ENCODE results near the gene PLA2G12A. TPM values are rescaled to one million over a fixed set of nuclear protein-coding genes. Genes with fewer than 3 reads are reported as not detected.

PLA2G12A gene
- total RNA-seq, 6 donors from 2014 or later, result 8.4 to 34.2 (median 24.1) TPM

DNA sequence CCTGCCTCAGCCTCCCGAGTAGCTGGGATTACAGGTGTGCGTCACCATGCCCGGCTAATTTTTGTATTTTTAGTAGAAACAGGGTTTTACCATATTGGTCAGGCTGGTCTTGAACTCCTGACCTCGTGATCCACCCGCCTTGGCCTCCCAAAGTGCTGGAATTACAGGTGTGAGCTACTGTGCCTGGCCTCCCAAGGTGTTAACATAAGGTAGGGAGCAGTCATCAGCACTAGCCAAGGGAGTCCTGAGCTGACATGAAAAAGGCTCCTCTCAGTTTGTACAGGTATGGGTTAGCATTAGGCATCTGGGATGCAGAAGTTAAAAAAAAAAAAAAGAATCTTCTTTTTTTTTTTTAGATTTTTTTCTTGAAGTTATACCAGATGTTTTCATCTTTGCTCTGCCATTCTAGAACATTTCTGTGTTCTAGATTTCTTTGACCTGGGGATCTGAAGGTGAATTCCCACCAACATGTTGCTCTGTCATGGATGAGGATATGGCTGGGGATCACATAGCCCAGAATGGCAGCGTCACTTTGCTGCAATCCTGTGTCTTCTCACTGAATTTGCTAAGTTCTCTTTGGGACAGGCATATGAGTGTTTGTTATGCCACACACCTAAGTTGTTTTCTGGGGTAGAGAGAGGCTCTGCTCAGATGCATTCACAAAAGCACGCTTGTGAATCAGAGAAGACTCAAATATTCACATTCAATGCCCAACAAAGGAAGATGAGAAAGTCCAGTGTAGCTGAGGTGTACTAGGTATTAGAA lies 24.4 kb upstream of the PLA2G12A start:
- TF ChIP-seq, protein P1, sequence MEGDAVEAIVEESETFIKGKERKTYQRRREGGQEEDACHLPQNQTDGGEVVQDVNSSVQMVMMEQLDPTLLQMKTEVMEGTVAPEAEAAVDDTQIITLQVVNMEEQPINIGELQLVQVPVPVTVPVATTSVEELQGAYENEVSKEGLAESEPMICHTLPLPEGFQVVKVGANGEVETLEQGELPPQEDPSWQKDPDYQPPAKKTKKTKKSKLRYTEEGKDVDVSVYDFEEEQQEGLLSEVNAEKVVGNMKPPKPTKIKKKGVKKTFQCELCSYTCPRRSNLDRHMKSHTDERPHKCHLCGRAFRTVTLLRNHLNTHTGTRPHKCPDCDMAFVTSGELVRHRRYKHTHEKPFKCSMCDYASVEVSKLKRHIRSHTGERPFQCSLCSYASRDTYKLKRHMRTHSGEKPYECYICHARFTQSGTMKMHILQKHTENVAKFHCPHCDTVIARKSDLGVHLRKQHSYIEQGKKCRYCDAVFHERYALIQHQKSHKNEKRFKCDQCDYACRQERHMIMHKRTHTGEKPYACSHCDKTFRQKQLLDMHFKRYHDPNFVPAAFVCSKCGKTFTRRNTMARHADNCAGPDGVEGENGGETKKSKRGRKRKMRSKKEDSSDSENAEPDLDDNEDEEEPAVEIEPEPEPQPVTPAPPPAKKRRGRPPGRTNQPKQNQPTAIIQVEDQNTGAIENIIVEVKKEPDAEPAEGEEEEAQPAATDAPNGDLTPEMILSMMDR (IDR thresholded peaks at IDR 0.05), result no peak
- no peak for TF ChIP-seq POLR2AphosphoS5 (IDR thresholded peaks at IDR 0.05)
- TF ChIP-seq EP300 (IDR thresholded peaks at IDR 0.05), result no peak
- TF ChIP-seq POLR2A (IDR thresholded peaks at IDR 0.05), result no peak
- Histone ChIP-seq H3K27ac (no peak overlapping the region), H3K4me3 (no peak overlapping the region), H3K36me3 (no peaks in the 10 kb centered on the region), H3K27me3 (no peaks in the 10 kb centered on the region), H3K9me3 (no peaks in the 10 kb centered on the region), H3K4me1 (no peaks in the 10 kb centered on the region)
- 80 to 86% methylated on average over 7 of the region's 7 CpGs for WGBS, 2 donors
- ATAC-seq (ENCODE audit: low FRiP score in 2 of 2) (no peak), DNase-seq (no peak)

DNA sequence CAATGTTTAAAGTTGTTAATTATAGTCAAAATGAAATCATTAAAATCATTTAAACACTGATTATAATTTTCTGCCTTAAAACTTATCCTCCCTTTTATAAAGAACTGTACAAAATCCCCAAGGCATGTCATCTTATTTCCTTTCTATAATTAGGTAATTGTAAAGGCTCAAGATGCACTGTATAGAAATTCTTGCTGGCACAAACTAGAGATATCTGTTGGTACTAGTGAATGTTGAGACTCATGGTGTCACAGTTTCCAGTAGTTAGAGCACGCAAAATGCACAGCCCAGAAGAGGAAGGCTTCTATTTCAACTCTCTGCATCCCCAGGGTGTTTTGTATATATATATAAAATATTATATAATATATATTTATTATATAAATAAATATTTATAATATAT lies 22.7 kb upstream of the PLA2G12A start:
- Histone ChIP-seq H3K36me3 (no peaks in the 10 kb centered on the region), H3K27ac (no peak overlapping the region), H3K9me3 (no peaks in the 10 kb centered on the region), H3K4me1 (no peaks in the 10 kb centered on the region), H3K27me3 (no peaks in the 10 kb centered on the region), H3K4me3 (no peak overlapping the region)
- no peak for ATAC-seq (ENCODE audit: low FRiP score in 2 of 2)
- DNase-seq, result no peak
- no peak for TF ChIP-seq EP300 (IDR thresholded peaks at IDR 0.05)
- no peak for TF ChIP-seq POLR2A (IDR thresholded peaks at IDR 0.05)
- TF ChIP-seq POLR2AphosphoS5 (IDR thresholded peaks at IDR 0.05), result no peak
- TF ChIP-seq, protein P1 (IDR thresholded peaks at IDR 0.05), result no peak
- WGBS, 2 donors, result 0% methylated on average over 1 of the region's 1 CpG

DNA sequence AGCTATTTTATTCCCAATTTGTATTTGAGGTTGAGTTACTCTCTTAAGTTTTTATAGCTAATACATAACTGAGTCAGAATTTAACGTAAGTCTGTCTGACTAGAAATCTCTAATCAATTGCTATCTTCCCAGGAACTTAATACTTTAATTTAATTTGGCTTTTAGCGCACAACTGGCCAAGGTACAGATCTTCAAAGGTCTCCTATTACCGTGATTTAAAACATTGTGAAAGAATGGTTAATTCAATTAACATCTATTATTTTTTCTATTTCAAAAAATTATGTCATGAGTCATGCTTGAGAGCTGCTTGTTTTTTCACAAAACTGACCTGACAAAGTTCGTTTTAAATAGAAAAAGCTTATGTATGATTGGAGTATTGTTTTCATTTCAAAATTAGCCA lies 22.0 kb upstream of the PLA2G12A start:
- 91 to 92% methylated on average over 4 of the region's 4 CpGs for WGBS, 2 donors
- Histone ChIP-seq H3K27me3 (no peaks in the 10 kb centered on the region), H3K36me3 (no peaks in the 10 kb centered on the region), H3K27ac (no peak overlapping the region), H3K4me3 (no peak overlapping the region), H3K4me1 (no peaks in the 10 kb centered on the region), H3K9me3 (no peaks in the 10 kb centered on the region)
- TF ChIP-seq, protein P1 (IDR thresholded peaks at IDR 0.05), result no peak
- TF ChIP-seq POLR2AphosphoS5 (IDR thresholded peaks at IDR 0.05) (no peak), POLR2A (IDR thresholded peaks at IDR 0.05) (no peak), EP300 (IDR thresholded peaks at IDR 0.05) (no peak)
- no peak for ATAC-seq (ENCODE audit: low FRiP score in 2 of 2)
- DNase-seq, result no peak

DNA sequence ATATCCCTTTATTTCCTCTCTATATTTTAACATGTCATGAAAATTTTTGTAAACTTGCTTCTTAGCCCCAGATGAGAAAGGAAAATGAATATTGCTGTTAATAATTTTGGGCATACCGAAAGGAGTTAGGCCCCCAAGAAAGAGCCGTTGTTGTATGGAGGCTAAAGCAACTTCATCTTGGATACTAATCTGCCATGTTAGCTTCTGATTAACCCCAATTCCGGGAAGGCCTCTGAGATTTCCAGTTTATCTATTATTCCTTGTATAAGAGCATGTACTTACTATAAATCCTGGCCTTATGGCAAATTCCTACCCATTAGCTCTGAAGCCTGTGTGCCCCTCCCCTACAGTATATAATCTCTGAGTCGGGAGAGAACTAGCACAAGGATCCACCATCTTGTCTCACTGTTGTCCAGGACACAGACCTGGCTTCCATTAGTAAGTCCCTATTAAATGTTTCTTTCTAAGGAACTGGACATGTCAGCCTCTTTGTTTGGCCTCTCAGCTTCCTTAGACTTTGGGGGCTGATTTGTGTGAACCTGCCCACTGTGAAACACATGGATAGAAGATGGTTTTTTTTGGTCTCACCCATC lies 20.9 kb upstream of the PLA2G12A start:
- TF ChIP-seq EP300 (IDR thresholded peaks at IDR 0.05), result no peak
- TF ChIP-seq, protein P1 (IDR thresholded peaks at IDR 0.05), result no peak
- no peak for TF ChIP-seq POLR2A (IDR thresholded peaks at IDR 0.05)
- TF ChIP-seq POLR2AphosphoS5 (IDR thresholded peaks at IDR 0.05), result no peak
- ATAC-seq (ENCODE audit: low FRiP score in 2 of 2) (no peak), DNase-seq (no peak)
- Histone ChIP-seq H3K36me3 (no peaks in the 10 kb centered on the region), H3K27me3 (no peaks in the 10 kb centered on the region), H3K27ac (no peak overlapping the region), H3K4me3 (no peak overlapping the region), H3K9me3 (no peaks in the 10 kb centered on the region), H3K4me1 (no peaks in the 10 kb centered on the region)
- WGBS, 2 donors, result 92 to 95% methylated on average over 4 of the region's 4 CpGs

Measured in upper lobe of left lung (tissue), 6 donors.